SK-N-SH treated with all-trans-retinoic acid at 6 μM for 48 hours (cell line): ENCODE data around the gene CDH6.

Experiments
- ATAC-seq: fragments of 200-7000 bp; cut with Tn5 transposase; 3 replicates; pipeline ENCODE4 v1.9.1; 2020; ENCODE audit warnings: mild to moderate bottlenecking, moderate library complexity
- ARNTL ChIP-seq: fragments of 450-650 bp; formaldehyde crosslinking; IDR thresholded peaks from 2 replicates; pipeline ENCODE4 v1.5.0; 2020; ENCODE audit warnings: low read depth, mild to moderate bottlenecking, moderate library complexity, borderline replicate concordance
- BACH2 ChIP-seq: fragments of 250-450 bp; sonication (Bioruptor Pico); IDR thresholded peaks from 2 replicates; pipeline ENCODE4 v1.9.0; 2021; ENCODE audit warnings: mild to moderate bottlenecking, borderline replicate concordance
- CSDC2 ChIP-seq: fragments of 250-450 bp; sonication (Bioruptor Pico); IDR thresholded peaks from 2 replicates; pipeline ENCODE4 v1.5.0; 2020; ENCODE audit warnings: mild to moderate bottlenecking, moderate library complexity
- ESRRG ChIP-seq: fragments of 250-450 bp; sonication (Bioruptor Pico); IDR thresholded peaks from 2 replicates; pipeline ENCODE4 v1.6.1; 2021; ENCODE audit warnings: mild to moderate bottlenecking
- GLIS3 ChIP-seq: fragments of 250-450 bp; sonication (Bioruptor Pico); IDR thresholded peaks from 2 replicates; pipeline ENCODE4 v1.5.0; 2020; ENCODE audit warnings: mild to moderate bottlenecking, moderate library complexity
- ISL1 ChIP-seq: fragments of 250-450 bp; sonication (Bioruptor Pico); IDR thresholded peaks from 2 replicates; pipeline ENCODE4 v2.1.2; 2022; ENCODE audit warnings: mild to moderate bottlenecking, moderate library complexity
- OSR1 ChIP-seq: fragments of 250-450 bp; sonication (Bioruptor Pico); IDR thresholded peaks from 2 replicates; pipeline ENCODE4 v1.8.0; 2022; ENCODE audit warnings: moderate library complexity, mild to moderate bottlenecking, inconsistent platforms
- PPARA ChIP-seq: fragments of 250-450 bp; sonication (Bioruptor Pico); IDR thresholded peaks from 2 replicates; pipeline ENCODE4 v1.5.0; 2020; ENCODE audit warnings: mild to moderate bottlenecking, borderline replicate concordance
- RARB ChIP-seq: fragments of 250-450 bp; sonication (Bioruptor Pico); IDR thresholded peaks from 2 replicates; pipeline ENCODE4 v1.8.0; 2021; ENCODE audit warnings: mild to moderate bottlenecking, moderate library complexity
- SNAI2 ChIP-seq: fragments of 250-450 bp; sonication (Bioruptor Pico); IDR thresholded peaks from 2 replicates; pipeline ENCODE4 v1.5.0; 2020; ENCODE audit warnings: mild to moderate bottlenecking, moderate library complexity
- TCF4 ChIP-seq: fragments of 250-450 bp; sonication (Bioruptor Pico); IDR thresholded peaks from 2 replicates; pipeline ENCODE4 v1.8.0; 2021; ENCODE audit warnings: mild to moderate bottlenecking, moderate library complexity, borderline replicate concordance
- TOX ChIP-seq: fragments of 250-450 bp; sonication (Bioruptor Pico); IDR thresholded peaks from 2 replicates; pipeline ENCODE4 v1.8.0; 2021; ENCODE audit warnings: mild to moderate bottlenecking, moderate library complexity, borderline replicate concordance
- ZC3H10 ChIP-seq: fragments of 250-450 bp; sonication (Bioruptor Pico); IDR thresholded peaks from 2 replicates; pipeline ENCODE4 v1.5.1; 2021; ENCODE audit warnings: mild to moderate bottlenecking, moderate library complexity
- ZFP3 ChIP-seq: fragments of 250-450 bp; sonication (Bioruptor Pico); IDR thresholded peaks from 2 replicates; pipeline ENCODE4 v1.5.0; 2020; ENCODE audit warnings: mild to moderate bottlenecking, moderate library complexity
- ZFP30 ChIP-seq: fragments of 450-650 bp; formaldehyde crosslinking; IDR thresholded peaks from 2 replicates; pipeline ENCODE4 v1.5.0; 2022; ENCODE audit warnings: mild to moderate bottlenecking, moderate library complexity
- ZNF70 ChIP-seq: fragments of 450-650 bp; formaldehyde crosslinking; IDR thresholded peaks from 2 replicates; pipeline ENCODE4 v1.5.0; 2020; ENCODE audit warnings: mild to moderate bottlenecking, moderate library complexity
- ZNF8 ChIP-seq: fragments of 450-650 bp; formaldehyde crosslinking; IDR thresholded peaks from 2 replicates; pipeline ENCODE4 v1.5.0; 2020; ENCODE audit warnings: mild to moderate bottlenecking, moderate library complexity
- TF ChIP-seq, protein P1 (sequence below): fragments of 250-450 bp; sonication (Bioruptor Pico); IDR thresholded peaks from 2 replicates; pipeline ENCODE4 v1.8.0; 2020; ENCODE audit warnings: mild to moderate bottlenecking, moderate library complexity, borderline replicate concordance
- TF ChIP-seq, protein P2 (sequence below): fragments of 250-450 bp; sonication (Bioruptor Pico); IDR thresholded peaks from 2 replicates; pipeline ENCODE4 v1.5.1; 2020; ENCODE audit warnings: low read depth, mild to moderate bottlenecking, moderate library complexity
- TF ChIP-seq, protein P3 (sequence below): fragments of 250-450 bp; sonication (Bioruptor Pico); IDR thresholded peaks from 2 replicates; pipeline ENCODE4 v1.5.1; 2021; ENCODE audit warnings: mild to moderate bottlenecking, moderate library complexity
- TF ChIP-seq, protein P4 (sequence below): fragments of 250-450 bp; sonication (Bioruptor Pico); IDR thresholded peaks from 2 replicates; pipeline ENCODE4 v1.8.0; 2021; ENCODE audit warnings: low read depth, mild to moderate bottlenecking, moderate library complexity, borderline replicate concordance
- TF ChIP-seq, protein P5 (sequence below): fragments of 250-450 bp; sonication (Bioruptor Pico); IDR thresholded peaks from 2 replicates; pipeline ENCODE4 v1.5.0; 2020; ENCODE audit warnings: mild to moderate bottlenecking, moderate library complexity

The CDH6 gene

DNA sequence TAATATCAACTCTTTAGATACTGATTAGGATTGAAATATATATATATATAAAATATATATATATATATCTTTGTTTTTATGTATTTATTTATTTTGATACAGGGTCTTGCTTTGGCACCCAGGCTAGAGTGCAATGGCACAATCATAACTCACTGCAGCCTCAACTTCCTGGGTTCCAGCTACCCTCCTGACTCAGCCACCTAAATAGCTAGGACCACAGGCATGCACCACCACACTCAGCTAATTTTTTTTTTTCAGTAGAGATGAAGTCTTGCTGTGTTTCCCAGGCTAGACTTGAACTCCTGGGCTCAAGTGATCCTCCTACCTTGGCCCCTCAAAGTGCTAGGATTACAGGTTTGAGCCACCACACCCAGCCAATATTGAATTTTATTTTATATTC lies 20.6 kb upstream of the CDH6 start:
- no peak for ATAC-seq
- TF ChIP-seq ESRRG (CRISPR knock-in tag) (no peak), TOX (no peak), ZC3H10 (CRISPR knock-in tag) (no peak), ZNF8 (CRISPR knock-in tag) (no peak), ZFP3 (CRISPR knock-in tag) (no peak), CSDC2 (no peak), ISL1 (CRISPR knock-in tag) (no peak), ZNF70 (CRISPR knock-in tag) (no peak), TCF4 (CRISPR knock-in tag) (no peak)
- TF ChIP-seq, protein P1, sequence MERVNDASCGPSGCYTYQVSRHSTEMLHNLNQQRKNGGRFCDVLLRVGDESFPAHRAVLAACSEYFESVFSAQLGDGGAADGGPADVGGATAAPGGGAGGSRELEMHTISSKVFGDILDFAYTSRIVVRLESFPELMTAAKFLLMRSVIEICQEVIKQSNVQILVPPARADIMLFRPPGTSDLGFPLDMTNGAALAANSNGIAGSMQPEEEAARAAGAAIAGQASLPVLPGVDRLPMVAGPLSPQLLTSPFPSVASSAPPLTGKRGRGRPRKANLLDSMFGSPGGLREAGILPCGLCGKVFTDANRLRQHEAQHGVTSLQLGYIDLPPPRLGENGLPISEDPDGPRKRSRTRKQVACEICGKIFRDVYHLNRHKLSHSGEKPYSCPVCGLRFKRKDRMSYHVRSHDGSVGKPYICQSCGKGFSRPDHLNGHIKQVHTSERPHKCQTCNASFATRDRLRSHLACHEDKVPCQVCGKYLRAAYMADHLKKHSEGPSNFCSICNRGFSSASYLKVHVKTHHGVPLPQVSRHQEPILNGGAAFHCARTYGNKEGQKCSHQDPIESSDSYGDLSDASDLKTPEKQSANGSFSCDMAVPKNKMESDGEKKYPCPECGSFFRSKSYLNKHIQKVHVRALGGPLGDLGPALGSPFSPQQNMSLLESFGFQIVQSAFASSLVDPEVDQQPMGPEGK, result no peak
- TF ChIP-seq, protein P2, sequence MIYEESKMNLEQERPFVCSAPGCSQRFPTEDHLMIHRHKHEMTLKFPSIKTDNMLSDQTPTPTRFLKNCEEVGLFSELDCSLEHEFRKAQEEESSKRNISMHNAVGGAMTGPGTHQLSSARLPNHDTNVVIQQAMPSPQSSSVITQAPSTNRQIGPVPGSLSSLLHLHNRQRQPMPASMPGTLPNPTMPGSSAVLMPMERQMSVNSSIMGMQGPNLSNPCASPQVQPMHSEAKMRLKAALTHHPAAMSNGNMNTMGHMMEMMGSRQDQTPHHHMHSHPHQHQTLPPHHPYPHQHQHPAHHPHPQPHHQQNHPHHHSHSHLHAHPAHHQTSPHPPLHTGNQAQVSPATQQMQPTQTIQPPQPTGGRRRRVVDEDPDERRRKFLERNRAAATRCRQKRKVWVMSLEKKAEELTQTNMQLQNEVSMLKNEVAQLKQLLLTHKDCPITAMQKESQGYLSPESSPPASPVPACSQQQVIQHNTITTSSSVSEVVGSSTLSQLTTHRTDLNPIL (CRISPR knock-in tag), result no peak

DNA sequence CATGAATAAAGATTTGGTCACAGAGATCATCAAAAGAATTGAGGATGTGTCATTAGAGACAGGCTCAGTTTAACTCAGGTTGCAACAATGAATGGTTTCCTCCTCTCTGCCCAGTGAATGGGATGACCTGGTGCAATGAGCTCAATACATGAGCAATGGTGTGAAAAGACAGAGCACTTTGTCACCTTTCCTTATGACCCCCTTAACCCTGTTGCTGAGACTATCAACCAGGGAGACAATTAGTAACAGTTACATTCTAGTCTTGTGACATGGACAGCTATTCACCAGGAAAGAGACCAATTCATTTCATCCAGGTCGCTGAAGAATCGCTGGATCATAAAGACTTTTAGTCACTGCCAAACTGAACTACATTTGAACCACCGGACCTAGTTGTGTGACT lies 19.9 kb upstream of the CDH6 start:
- no peak for ATAC-seq
- TF ChIP-seq, protein P3, sequence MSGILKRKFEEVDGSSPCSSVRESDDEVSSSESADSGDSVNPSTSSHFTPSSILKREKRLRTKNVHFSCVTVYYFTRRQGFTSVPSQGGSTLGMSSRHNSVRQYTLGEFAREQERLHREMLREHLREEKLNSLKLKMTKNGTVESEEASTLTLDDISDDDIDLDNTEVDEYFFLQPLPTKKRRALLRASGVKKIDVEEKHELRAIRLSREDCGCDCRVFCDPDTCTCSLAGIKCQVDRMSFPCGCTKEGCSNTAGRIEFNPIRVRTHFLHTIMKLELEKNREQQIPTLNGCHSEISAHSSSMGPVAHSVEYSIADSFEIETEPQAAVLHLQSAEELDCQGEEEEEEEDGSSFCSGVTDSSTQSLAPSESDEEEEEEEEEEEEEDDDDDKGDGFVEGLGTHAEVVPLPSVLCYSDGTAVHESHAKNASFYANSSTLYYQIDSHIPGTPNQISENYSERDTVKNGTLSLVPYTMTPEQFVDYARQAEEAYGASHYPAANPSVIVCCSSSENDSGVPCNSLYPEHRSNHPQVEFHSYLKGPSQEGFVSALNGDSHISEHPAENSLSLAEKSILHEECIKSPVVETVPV, result no peak
- no peak for TF ChIP-seq SNAI2 (CRISPR knock-in tag)
- TF ChIP-seq TOX, result no peak
- TF ChIP-seq, all 23 proteins: peak for 0

DNA sequence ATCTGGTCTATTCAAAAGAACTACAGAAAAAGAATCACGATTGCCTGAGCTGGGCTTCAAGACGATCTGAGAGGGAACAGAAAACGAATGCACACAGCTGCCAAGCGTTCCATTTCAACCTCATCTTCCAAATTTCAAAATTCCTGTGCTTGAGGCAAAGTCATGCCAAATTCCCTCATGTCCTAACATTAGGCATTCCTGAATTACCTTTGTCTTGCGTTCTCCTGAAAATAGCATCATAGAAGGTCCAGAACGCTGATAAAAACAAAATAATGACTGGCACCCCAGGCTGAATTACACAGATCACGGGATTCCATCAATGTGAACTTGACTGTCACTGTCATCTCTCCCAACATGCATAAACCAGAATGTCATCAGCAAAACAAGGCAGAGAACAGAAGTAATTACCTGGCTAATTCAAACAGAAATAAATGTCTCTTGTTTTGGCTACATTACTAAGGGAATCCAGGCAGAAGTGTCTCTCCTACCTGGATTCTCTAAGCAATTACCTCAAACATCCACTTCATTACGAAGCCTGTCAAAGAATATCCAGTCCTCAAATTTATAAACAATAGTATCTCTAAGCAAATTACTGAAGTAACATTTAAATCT lies 12.0 kb upstream of the CDH6 start:
- ATAC-seq, result no peak
- TF ChIP-seq TOX (no peak), PPARA (no peak), ZFP30 (CRISPR knock-in tag) (no peak)

DNA sequence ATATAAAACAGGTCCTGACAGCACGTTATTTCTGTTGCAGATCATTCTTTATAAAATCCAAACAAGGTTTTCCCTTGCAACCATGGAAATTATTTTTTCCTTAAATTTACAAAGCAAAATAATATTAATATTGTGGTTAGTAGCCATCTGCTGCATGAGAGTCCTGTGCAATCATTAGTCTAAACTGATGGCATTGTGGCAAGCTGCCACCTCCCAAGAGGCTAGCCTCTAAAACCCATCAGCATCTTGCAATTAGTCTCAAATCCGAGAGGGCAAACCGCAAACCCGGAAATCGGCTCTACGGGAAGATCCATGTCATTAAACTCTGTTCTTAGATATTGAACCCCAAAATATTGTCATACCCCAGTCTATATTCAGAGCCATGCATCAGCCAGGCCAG lies 11.3 kb upstream of the CDH6 start:
- no peak for ATAC-seq
- TF ChIP-seq TCF4 (CRISPR knock-in tag) (no peak), SNAI2 (CRISPR knock-in tag) (no peak), GLIS3 (CRISPR knock-in tag) (no peak), OSR1 (CRISPR knock-in tag) (no peak), ARNTL (no peak), TOX (no peak), CSDC2 (no peak), RARB (no peak), ZFP3 (CRISPR knock-in tag) (no peak), ZFP30 (CRISPR knock-in tag) (no peak)
- TF ChIP-seq, protein P4, sequence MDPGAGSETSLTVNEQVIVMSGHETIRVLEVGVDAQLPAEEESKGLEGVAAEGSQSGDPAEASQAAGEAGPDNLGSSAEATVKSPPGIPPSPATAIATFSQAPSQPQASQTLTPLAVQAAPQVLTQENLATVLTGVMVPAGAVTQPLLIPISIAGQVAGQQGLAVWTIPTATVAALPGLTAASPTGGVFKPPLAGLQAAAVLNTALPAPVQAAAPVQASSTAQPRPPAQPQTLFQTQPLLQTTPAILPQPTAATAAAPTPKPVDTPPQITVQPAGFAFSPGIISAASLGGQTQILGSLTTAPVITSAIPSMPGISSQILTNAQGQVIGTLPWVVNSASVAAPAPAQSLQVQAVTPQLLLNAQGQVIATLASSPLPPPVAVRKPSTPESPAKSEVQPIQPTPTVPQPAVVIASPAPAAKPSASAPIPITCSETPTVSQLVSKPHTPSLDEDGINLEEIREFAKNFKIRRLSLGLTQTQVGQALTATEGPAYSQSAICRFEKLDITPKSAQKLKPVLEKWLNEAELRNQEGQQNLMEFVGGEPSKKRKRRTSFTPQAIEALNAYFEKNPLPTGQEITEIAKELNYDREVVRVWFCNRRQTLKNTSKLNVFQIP, result no peak
- TF ChIP-seq, protein P3, result no peak

DNA sequence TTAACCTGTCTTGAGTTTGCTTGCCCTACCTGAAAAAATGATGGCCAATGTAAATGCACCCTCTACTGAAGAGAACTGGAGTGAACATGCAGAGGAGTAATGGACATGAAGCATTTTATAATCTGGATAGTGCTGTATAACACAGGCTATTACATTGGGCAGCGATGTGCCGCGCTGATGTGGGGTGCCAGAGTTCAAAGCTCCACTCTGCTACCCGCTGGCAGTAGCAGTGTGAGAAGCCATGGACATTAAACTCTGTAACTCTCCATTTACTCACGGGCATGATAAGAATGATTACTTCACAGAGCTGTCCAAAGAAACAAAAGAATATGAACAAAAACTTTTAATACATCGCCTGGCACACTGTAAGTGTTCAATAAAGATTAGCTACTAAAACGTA lies 7.5 kb upstream of the CDH6 start:
- ATAC-seq, result no peak
- TF ChIP-seq ZFP30 (CRISPR knock-in tag) (no peak), ESRRG (CRISPR knock-in tag) (no peak), RARB (no peak), ZC3H10 (CRISPR knock-in tag) (no peak), OSR1 (CRISPR knock-in tag) (no peak), PPARA (no peak), BACH2 (CRISPR knock-in tag) (no peak), ZNF8 (CRISPR knock-in tag) (no peak)
- TF ChIP-seq, protein P5, sequence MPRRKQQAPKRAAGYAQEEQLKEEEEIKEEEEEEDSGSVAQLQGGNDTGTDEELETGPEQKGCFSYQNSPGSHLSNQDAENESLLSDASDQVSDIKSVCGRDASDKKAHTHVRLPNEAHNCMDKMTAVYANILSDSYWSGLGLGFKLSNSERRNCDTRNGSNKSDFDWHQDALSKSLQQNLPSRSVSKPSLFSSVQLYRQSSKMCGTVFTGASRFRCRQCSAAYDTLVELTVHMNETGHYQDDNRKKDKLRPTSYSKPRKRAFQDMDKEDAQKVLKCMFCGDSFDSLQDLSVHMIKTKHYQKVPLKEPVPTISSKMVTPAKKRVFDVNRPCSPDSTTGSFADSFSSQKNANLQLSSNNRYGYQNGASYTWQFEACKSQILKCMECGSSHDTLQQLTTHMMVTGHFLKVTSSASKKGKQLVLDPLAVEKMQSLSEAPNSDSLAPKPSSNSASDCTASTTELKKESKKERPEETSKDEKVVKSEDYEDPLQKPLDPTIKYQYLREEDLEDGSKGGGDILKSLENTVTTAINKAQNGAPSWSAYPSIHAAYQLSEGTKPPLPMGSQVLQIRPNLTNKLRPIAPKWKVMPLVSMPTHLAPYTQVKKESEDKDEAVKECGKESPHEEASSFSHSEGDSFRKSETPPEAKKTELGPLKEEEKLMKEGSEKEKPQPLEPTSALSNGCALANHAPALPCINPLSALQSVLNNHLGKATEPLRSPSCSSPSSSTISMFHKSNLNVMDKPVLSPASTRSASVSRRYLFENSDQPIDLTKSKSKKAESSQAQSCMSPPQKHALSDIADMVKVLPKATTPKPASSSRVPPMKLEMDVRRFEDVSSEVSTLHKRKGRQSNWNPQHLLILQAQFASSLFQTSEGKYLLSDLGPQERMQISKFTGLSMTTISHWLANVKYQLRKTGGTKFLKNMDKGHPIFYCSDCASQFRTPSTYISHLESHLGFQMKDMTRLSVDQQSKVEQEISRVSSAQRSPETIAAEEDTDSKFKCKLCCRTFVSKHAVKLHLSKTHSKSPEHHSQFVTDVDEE (CRISPR knock-in tag), result no peak
- TF ChIP-seq, protein P4, result no peak
